HEK293 (cell line): ENCODE data around the gene TSKU.
A peak's percentile ranks its signal among the peaks of the same experiment; 100 is the strongest.

ENCODE experiments used
- BCL11B ChIP-seq: fragments of 450-650 bp; formaldehyde crosslinking; IDR thresholded peaks from 2 replicates; pipeline ENCODE4 v1.5.1; 2016; ENCODE audit warnings: low read depth, missing biosample characterization, missing genetic modification characterization
- BCL6B ChIP-seq: fragments of 450-650 bp; formaldehyde crosslinking; IDR thresholded peaks from 2 replicates; pipeline ENCODE4 v1.5.1; 2017; ENCODE audit warnings: missing biosample characterization, missing genetic modification characterization
- EGR2 ChIP-seq: fragments of 450-650 bp; formaldehyde crosslinking; IDR thresholded peaks from 2 replicates; pipeline ENCODE4 v1.5.1; 2016; ENCODE audit warnings: low read depth, missing biosample characterization, missing genetic modification characterization
- GLI4 ChIP-seq: fragments of 450-650 bp; formaldehyde crosslinking; IDR thresholded peaks from 2 replicates; pipeline ENCODE4 v1.5.1; 2016; ENCODE audit warnings: missing biosample characterization, missing genetic modification characterization
- HOXC10 ChIP-seq: sonication (generic); formaldehyde crosslinking; IDR thresholded peaks from 2 replicates; pipeline ENCODE4 v1.8.1; 2023; ENCODE audit warnings: mild to moderate bottlenecking, missing genetic modification reagents
- KLF1 ChIP-seq: fragments of 450-650 bp; formaldehyde crosslinking; IDR thresholded peaks from 2 replicates; pipeline ENCODE4 v1.5.1; 2016; ENCODE audit warnings: missing biosample characterization, missing genetic modification characterization
- KLF17 ChIP-seq: fragments of 450-650 bp; formaldehyde crosslinking; IDR thresholded peaks from 2 replicates; pipeline ENCODE4 v1.5.1; 2016; ENCODE audit warnings: missing biosample characterization, missing genetic modification characterization
- RBAK ChIP-seq: fragments of 450-650 bp; formaldehyde crosslinking; IDR thresholded peaks from 2 replicates; pipeline ENCODE4 v1.5.1; 2016; ENCODE audit warnings: missing biosample characterization, missing genetic modification characterization
- SCRT2 ChIP-seq: fragments of 450-650 bp; formaldehyde crosslinking; IDR thresholded peaks from 2 replicates; pipeline ENCODE4 v1.5.1; 2016; ENCODE audit warnings: missing biosample characterization, missing genetic modification characterization
- TRIM28 ChIP-seq: IDR thresholded peaks from 2 replicates; pipeline ENCODE4 v1.6.1; 2011; ENCODE audit warnings: low read length, control low read depth, borderline replicate concordance
- WT1 ChIP-seq: fragments of 450-650 bp; formaldehyde crosslinking; IDR thresholded peaks from 2 replicates; pipeline ENCODE4 v1.5.1; 2016; ENCODE audit warnings: missing biosample characterization, missing genetic modification characterization
- ZBTB10 ChIP-seq: fragments of 450-650 bp; formaldehyde crosslinking; IDR thresholded peaks from 2 replicates; pipeline ENCODE4 v1.5.1; 2016; ENCODE audit warnings: missing biosample characterization, missing genetic modification characterization
- ZBTB21 ChIP-seq: fragments of 450-650 bp; formaldehyde crosslinking; IDR thresholded peaks from 2 replicates; pipeline ENCODE4 v1.5.1; 2017; ENCODE audit warnings: missing biosample characterization, missing genetic modification characterization
- ZBTB26 ChIP-seq: fragments of 450-650 bp; formaldehyde crosslinking; optimal IDR thresholded peaks from 2 replicates; pipeline ENCODE3; 2016; ENCODE audit warnings: missing biosample characterization, mild to moderate bottlenecking, missing genetic modification characterization
- ZBTB48 ChIP-seq: fragments of 450-650 bp; formaldehyde crosslinking; IDR thresholded peaks from 2 replicates; pipeline ENCODE4 v1.5.1; 2016; ENCODE audit warnings: missing biosample characterization, missing genetic modification characterization
- ZBTB6 ChIP-seq: fragments of 450-650 bp; formaldehyde crosslinking; IDR thresholded peaks from 2 replicates; pipeline ENCODE4 v1.5.1; 2017; ENCODE audit warnings: missing biosample characterization, missing genetic modification characterization
- ZBTB8A ChIP-seq: fragments of 450-650 bp; formaldehyde crosslinking; IDR thresholded peaks from 2 replicates; pipeline ENCODE4 v1.5.1; 2016; ENCODE audit warnings: missing biosample characterization, missing genetic modification characterization
- ZFHX2 ChIP-seq: fragments of 450-650 bp; formaldehyde crosslinking; conservative IDR thresholded peaks from 2 replicates; pipeline ENCODE4 v1.5.1; 2016; ENCODE audit warnings: missing biosample characterization, missing genetic modification characterization
- ZIC2 ChIP-seq: fragments of 450-650 bp; formaldehyde crosslinking; IDR thresholded peaks from 2 replicates; pipeline ENCODE4 v1.5.1; 2016; ENCODE audit warnings: missing biosample characterization, missing genetic modification characterization
- ZNF132 ChIP-seq: fragments of 450-650 bp; formaldehyde crosslinking; IDR thresholded peaks from 2 replicates; pipeline ENCODE4 v1.5.1; 2017; ENCODE audit warnings: missing biosample characterization, missing genetic modification characterization, borderline replicate concordance
- ZNF133 ChIP-seq: fragments of 450-650 bp; formaldehyde crosslinking; IDR thresholded peaks from 2 replicates; pipeline ENCODE4 v1.5.1; 2016; ENCODE audit warnings: missing biosample characterization, missing genetic modification characterization
- ZNF16 ChIP-seq: fragments of 450-650 bp; formaldehyde crosslinking; IDR thresholded peaks from 2 replicates; pipeline ENCODE4 v1.5.1; 2016; ENCODE audit warnings: low read depth, missing biosample characterization, missing genetic modification characterization
- ZNF2 ChIP-seq: fragments of 450-650 bp; formaldehyde crosslinking; IDR thresholded peaks from 2 replicates; pipeline ENCODE4 v1.5.1; 2016; ENCODE audit warnings: missing biosample characterization, missing genetic modification characterization
- ZNF223 ChIP-seq: fragments of 450-650 bp; formaldehyde crosslinking; IDR thresholded peaks from 2 replicates; pipeline ENCODE4 v1.5.1; 2016; ENCODE audit warnings: missing biosample characterization, missing genetic modification characterization
- ZNF311 ChIP-seq: fragments of 450-650 bp; formaldehyde crosslinking; IDR thresholded peaks from 2 replicates; pipeline ENCODE4 v1.5.1; 2017; ENCODE audit warnings: missing biosample characterization, missing genetic modification characterization, borderline replicate concordance
- ZNF335 ChIP-seq: fragments of 450-650 bp; formaldehyde crosslinking; conservative IDR thresholded peaks from 2 replicates; pipeline ENCODE4 v1.5.1; 2016; ENCODE audit warnings: missing biosample characterization, missing genetic modification characterization
- ZNF354C ChIP-seq: fragments of 450-650 bp; formaldehyde crosslinking; IDR thresholded peaks from 2 replicates; pipeline ENCODE4 v1.5.1; 2016; ENCODE audit warnings: missing biosample characterization, missing genetic modification characterization, low read depth, borderline replicate concordance
- ZNF529 ChIP-seq: fragments of 450-650 bp; formaldehyde crosslinking; IDR thresholded peaks from 2 replicates; pipeline ENCODE4 v1.5.1; 2017; ENCODE audit warnings: missing genetic modification characterization, missing biosample characterization; ENCODE audit not compliant: insufficient replicate concordance
- ZNF548 ChIP-seq: fragments of 450-650 bp; formaldehyde crosslinking; IDR thresholded peaks from 2 replicates; pipeline ENCODE4 v1.5.1; 2016; ENCODE audit warnings: missing biosample characterization, missing genetic modification characterization
- ZNF561 ChIP-seq: fragments of 450-650 bp; IDR thresholded peaks from 2 replicates; pipeline ENCODE4 v1.5.1; 2018; ENCODE audit warnings: missing biosample characterization, missing genetic modification characterization, borderline replicate concordance
- ZNF621 ChIP-seq: fragments of 450-650 bp; formaldehyde crosslinking; IDR thresholded peaks from 2 replicates; pipeline ENCODE4 v1.5.1; 2017; ENCODE audit warnings: missing biosample characterization, missing genetic modification characterization
- ZNF670 ChIP-seq: fragments of 450-650 bp; formaldehyde crosslinking; IDR thresholded peaks from 2 replicates; pipeline ENCODE4 v1.5.1; 2016; ENCODE audit warnings: missing biosample characterization, missing genetic modification characterization, low read depth
- ZNF791 ChIP-seq: fragments of 450-650 bp; formaldehyde crosslinking; IDR thresholded peaks from 2 replicates; pipeline ENCODE4 v1.5.1; 2016; ENCODE audit warnings: missing biosample characterization, missing genetic modification characterization

Gene TSKU

GRCh38 chr11:76783294-76783895, at the start of gene TSKU (continued):
- TF ChIP-seq GLI4 (tag by site-specific recombination): 0 out of 2 replicates have a peak, but pooled peaks have one; percentile 19
- no peak for TF ChIP-seq ZNF548 (tag by site-specific recombination)
- 0 out of 2 replicates have a peak, but pooled peaks have one; percentile 20 for TF ChIP-seq EGR2 (tag by site-specific recombination)
- peak; percentile 85 for TF ChIP-seq ZBTB26 (tag by site-specific recombination)
- no peak for TF ChIP-seq TRIM28
- TF ChIP-seq ZNF670 (tag by site-specific recombination): no peak
- TF ChIP-seq BCL6B (tag by site-specific recombination): no peak
- TF ChIP-seq ZBTB6 (tag by site-specific recombination): no peak
- peak; percentile 14; the same call in 1 of the 2 replicates for TF ChIP-seq ZNF561 (tag by site-specific recombination)
- no peak for TF ChIP-seq ZIC2
- peak; percentile 33 for TF ChIP-seq ZBTB48 (tag by site-specific recombination)
- no peak for TF ChIP-seq ZNF133
- TF ChIP-seq ZNF354C (tag by site-specific recombination): no peak
- peak; percentile 93 for TF ChIP-seq ZBTB8A
- TF ChIP-seq ZNF132: no peak
- no peak for TF ChIP-seq ZBTB21 (tag by site-specific recombination)
- TF ChIP-seq RBAK (tag by site-specific recombination): no peak
- TF ChIP-seq KLF17 (tag by site-specific recombination): no peak
- TF ChIP-seq SCRT2: no peak
- TF ChIP-seq ZBTB10 (tag by site-specific recombination): peak; percentile 16; the same call in 1 of the 2 replicates
- TF ChIP-seq ZNF335 (tag by site-specific recombination): peak; percentile 59
- TF ChIP-seq BCL11B: no peak
- no peak for TF ChIP-seq ZNF529 (tag by site-specific recombination)
- TF ChIP-seq ZNF2 (tag by site-specific recombination): no peak
- TF ChIP-seq WT1 (tag by site-specific recombination): no peak
- TF ChIP-seq ZNF223 (tag by site-specific recombination): no peak
- peak; percentile 65 for TF ChIP-seq ZFHX2
- no peak for TF ChIP-seq ZNF311
- peak; percentile 50 for TF ChIP-seq KLF1
- TF ChIP-seq ZNF791 (tag by site-specific recombination): no peak
- no peak for TF ChIP-seq ZNF16 (tag by site-specific recombination)
- no peak for TF ChIP-seq ZNF621 (tag by site-specific recombination)
- TF ChIP-seq HOXC10: no peak
